Panc1 (cell line): Measurements from ENCODE around the gene TEAD4. TPM values are rescaled to one million over a fixed set of nuclear protein-coding genes. Genes with fewer than 3 reads are reported as not detected.

Experiments
- ATAC-seq: fragments of 200-7000 bp; cut with Tn5 transposase; 2 replicates; pipeline ENCODE4 v1.9.1; 2020; ENCODE audit warnings: mild to moderate bottlenecking, moderate library complexity
- BruUV-seq: library from RNA; stranded (reverse); fragments of 400-500 nt; replicated peaks from 2 replicates; lab custom pipeline; 2021; lab: Mats Ljungman, UMichigan
- CTCF ChIA-PET: fragments of 300-600 bp; sonication (Branson Sonifier 250); formaldehyde crosslinking; loops from one replicate; lab custom pipeline; 2022; ENCODE audit warnings: antibody characterized with exemption; lab: Charles Lee
- POLR2A ChIA-PET: fragments of 300-600 bp; sonication (Branson Sonifier 250); formaldehyde crosslinking; loops from one replicate; lab custom pipeline; 2022; ENCODE audit warnings: antibody characterized with exemption; lab: Charles Lee
- DNase-seq: peaks from one replicate; pipeline ENCODE4 v3.0.0-alpha.2; 2010; ENCODE audit warnings: low read depth, low spot score
- H3K27ac ChIP-seq: 2 replicates; pipeline ENCODE4 v1.5.1; 2011; ENCODE audit warnings: mild to moderate bottlenecking, low read length, inconsistent platforms
- H3K27me3 ChIP-seq: fragments of 200-500 bp; sonication (Bioruptor generic); 2 replicates; pipeline ENCODE4 v1.6.0; 2014; ENCODE audit warnings: low read length, inconsistent platforms; ENCODE audit not compliant: control insufficient read depth, insufficient read depth
- H3K36me3 ChIP-seq: fragments of 200-500 bp; sonication (Bioruptor generic); 2 replicates; pipeline ENCODE4 v1.5.1; 2014; ENCODE audit warnings: inconsistent platforms, mild to moderate bottlenecking, low read length, moderate library complexity; ENCODE audit not compliant: control insufficient read depth, insufficient read depth
- H3K4me1 ChIP-seq: 2 replicates; pipeline ENCODE4 v1.5.1; 2011; ENCODE audit warnings: inconsistent platforms, mild to moderate bottlenecking, low read length, moderate library complexity; ENCODE audit not compliant: control insufficient read depth, insufficient read depth
- H3K4me3 ChIP-seq, 2 experiments: 2 replicates each; pipeline ENCODE4 v1.5.1; 2011 to 2012; ENCODE audit warnings: low read depth in 2 of 2, low read length in 2 of 2, mild to moderate bottlenecking in 2 of 2, inconsistent platforms in 1 of 2, moderate library complexity in 1 of 2
- H3K9me3 ChIP-seq: fragments of 200-500 bp; sonication (Bioruptor generic); 2 replicates; pipeline ENCODE4 v1.5.1; 2014; ENCODE audit warnings: low read depth, mild to moderate bottlenecking, inconsistent platforms, low read length, moderate library complexity; ENCODE audit not compliant: control insufficient read depth, insufficient read depth
- POLR2AphosphoS5 ChIP-seq: IDR thresholded peaks from 2 replicates; pipeline ENCODE4 v1.6.1; 2012; ENCODE audit warnings: mild to moderate bottlenecking, low read depth, low read length, moderate library complexity
- SIN3A ChIP-seq: IDR thresholded peaks from 2 replicates; pipeline ENCODE4 v1.6.1; 2012; ENCODE audit warnings: low read depth, mild to moderate bottlenecking, low read length, moderate library complexity, borderline replicate concordance; ENCODE audit not compliant: insufficient read depth
- TCF7L2 ChIP-seq: IDR thresholded peaks from 2 replicates; pipeline ENCODE4 v1.6.1; 2011; ENCODE audit warnings: mild to moderate bottlenecking, low read depth, low read length, inconsistent platforms
- in situ Hi-C: cut with HindIII; loops from 2 replicates; pipeline ENCODE4 v1.10.0; 2016; ENCODE audit warnings: low sequenced_read_pairs, low pct_unique_long_range_greater_than_20kb
- intact Hi-C: fragments of 100-400 bp; cut with micrococcal nuclease; formaldehyde crosslinking; loops from one replicate; pipeline ENCODE4 v1.10.0; 2022; ENCODE audit not compliant: unreplicated experiment
- total RNA-seq: library from RNA; stranded (reverse); gene quantifications from one replicate; pipeline ENCODE4 v1.2.1, GENCODE V29; 2021; ENCODE audit not compliant: unreplicated experiment
- TF ChIP-seq, protein P1 (sequence below), 2 experiments: IDR thresholded peaks; 2 replicates each; pipeline ENCODE4 v1.6.1; 2011 to 2012; ENCODE audit warnings: low read depth in 2 of 2, control low read depth in 1 of 2, low read length in 1 of 2, mild to moderate bottlenecking in 1 of 2, moderate library complexity in 1 of 2; ENCODE audit not compliant: insufficient read depth in 1 of 2
- TF ChIP-seq, protein P2 (sequence below): fragments of 450-650 bp; IDR thresholded peaks from 2 replicates; pipeline ENCODE4 v1.5.1; 2017; ENCODE audit warnings: mild to moderate bottlenecking

Gene TEAD4
- total RNA-seq, 1 experiment from 2014 or later = 47.6 TPM

- CTCF ChIA-PET = no interaction called here
- Histone ChIP-seq H3K4me3 (no peak overlapping the region), H3K9me3 (no peaks in the 10 kb centered on the region), H3K4me1 (no peaks in the 10 kb centered on the region), H3K27me3 (no peaks in the 10 kb centered on the region), H3K36me3 (no peaks in the 10 kb centered on the region), H3K27ac (no peak overlapping the region)
- ATAC-seq = no peak
- no peak for DNase-seq
- TF ChIP-seq POLR2AphosphoS5 (no peak), TCF7L2 (no peak), SIN3A (no peak)
- TF ChIP-seq, protein P1, sequence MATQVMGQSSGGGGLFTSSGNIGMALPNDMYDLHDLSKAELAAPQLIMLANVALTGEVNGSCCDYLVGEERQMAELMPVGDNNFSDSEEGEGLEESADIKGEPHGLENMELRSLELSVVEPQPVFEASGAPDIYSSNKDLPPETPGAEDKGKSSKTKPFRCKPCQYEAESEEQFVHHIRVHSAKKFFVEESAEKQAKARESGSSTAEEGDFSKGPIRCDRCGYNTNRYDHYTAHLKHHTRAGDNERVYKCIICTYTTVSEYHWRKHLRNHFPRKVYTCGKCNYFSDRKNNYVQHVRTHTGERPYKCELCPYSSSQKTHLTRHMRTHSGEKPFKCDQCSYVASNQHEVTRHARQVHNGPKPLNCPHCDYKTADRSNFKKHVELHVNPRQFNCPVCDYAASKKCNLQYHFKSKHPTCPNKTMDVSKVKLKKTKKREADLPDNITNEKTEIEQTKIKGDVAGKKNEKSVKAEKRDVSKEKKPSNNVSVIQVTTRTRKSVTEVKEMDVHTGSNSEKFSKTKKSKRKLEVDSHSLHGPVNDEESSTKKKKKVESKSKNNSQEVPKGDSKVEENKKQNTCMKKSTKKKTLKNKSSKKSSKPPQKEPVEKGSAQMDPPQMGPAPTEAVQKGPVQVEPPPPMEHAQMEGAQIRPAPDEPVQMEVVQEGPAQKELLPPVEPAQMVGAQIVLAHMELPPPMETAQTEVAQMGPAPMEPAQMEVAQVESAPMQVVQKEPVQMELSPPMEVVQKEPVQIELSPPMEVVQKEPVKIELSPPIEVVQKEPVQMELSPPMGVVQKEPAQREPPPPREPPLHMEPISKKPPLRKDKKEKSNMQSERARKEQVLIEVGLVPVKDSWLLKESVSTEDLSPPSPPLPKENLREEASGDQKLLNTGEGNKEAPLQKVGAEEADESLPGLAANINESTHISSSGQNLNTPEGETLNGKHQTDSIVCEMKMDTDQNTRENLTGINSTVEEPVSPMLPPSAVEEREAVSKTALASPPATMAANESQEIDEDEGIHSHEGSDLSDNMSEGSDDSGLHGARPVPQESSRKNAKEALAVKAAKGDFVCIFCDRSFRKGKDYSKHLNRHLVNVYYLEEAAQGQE (IDR thresholded peaks at IDR 0.05; ENCODE audit: insufficient read depth in 1 of 2, low read depth in 2 of 2, low read length in 1 of 2) = no peak
- TF ChIP-seq, protein P2, sequence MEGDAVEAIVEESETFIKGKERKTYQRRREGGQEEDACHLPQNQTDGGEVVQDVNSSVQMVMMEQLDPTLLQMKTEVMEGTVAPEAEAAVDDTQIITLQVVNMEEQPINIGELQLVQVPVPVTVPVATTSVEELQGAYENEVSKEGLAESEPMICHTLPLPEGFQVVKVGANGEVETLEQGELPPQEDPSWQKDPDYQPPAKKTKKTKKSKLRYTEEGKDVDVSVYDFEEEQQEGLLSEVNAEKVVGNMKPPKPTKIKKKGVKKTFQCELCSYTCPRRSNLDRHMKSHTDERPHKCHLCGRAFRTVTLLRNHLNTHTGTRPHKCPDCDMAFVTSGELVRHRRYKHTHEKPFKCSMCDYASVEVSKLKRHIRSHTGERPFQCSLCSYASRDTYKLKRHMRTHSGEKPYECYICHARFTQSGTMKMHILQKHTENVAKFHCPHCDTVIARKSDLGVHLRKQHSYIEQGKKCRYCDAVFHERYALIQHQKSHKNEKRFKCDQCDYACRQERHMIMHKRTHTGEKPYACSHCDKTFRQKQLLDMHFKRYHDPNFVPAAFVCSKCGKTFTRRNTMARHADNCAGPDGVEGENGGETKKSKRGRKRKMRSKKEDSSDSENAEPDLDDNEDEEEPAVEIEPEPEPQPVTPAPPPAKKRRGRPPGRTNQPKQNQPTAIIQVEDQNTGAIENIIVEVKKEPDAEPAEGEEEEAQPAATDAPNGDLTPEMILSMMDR = no peak
- no TSS peak for BruUV-seq
- intact Hi-C loops (no loop called here), in situ Hi-C loops (no loop called here)
- POLR2A ChIA-PET = no interaction called here
These were observed 86.3 kb downstream of the TEAD4 start for GRCh38 chr12:3045494-3045893.

- BruUV-seq = no TSS peak
- intact Hi-C loops (no loop called here), in situ Hi-C loops (no loop called here)
These were observed 86.8 kb downstream of the TEAD4 start for GRCh38 chr12:3045989-3046388.

More at GRCh38 chr12:3045989-3046388, 86.8 kb downstream of the TEAD4 start:
- H3K27ac ChIP-seq = no peak overlapping the region
- TF ChIP-seq, protein P1 (IDR thresholded peaks at IDR 0.05; ENCODE audit: insufficient read depth in 1 of 2, low read depth in 2 of 2, low read length in 1 of 2) = no peak
- TF ChIP-seq, protein P2 = no peak
- TF ChIP-seq TCF7L2 = no peak
- no peak for TF ChIP-seq SIN3A
- TF ChIP-seq POLR2AphosphoS5 = no peak
- no peaks in the 10 kb centered on the region for H3K9me3 ChIP-seq
- H3K27me3 ChIP-seq = no peaks in the 10 kb centered on the region
- DNase-seq (no peak), ATAC-seq (no peak)
- no peaks in the 10 kb centered on the region for H3K36me3 ChIP-seq
- H3K4me3 ChIP-seq = no peak overlapping the region
- H3K4me1 ChIP-seq = no peaks in the 10 kb centered on the region
- POLR2A ChIA-PET = no interaction called here
- CTCF ChIA-PET = no interaction called here
